ENCODE results near the gene NDUFS6.
"Not testable (repeated sequence)": the region's sequence is repeated elsewhere in the genome, so short reads cannot be mapped to it uniquely, and the experiment has no call there.

NDUFS6 gene

DNA sequence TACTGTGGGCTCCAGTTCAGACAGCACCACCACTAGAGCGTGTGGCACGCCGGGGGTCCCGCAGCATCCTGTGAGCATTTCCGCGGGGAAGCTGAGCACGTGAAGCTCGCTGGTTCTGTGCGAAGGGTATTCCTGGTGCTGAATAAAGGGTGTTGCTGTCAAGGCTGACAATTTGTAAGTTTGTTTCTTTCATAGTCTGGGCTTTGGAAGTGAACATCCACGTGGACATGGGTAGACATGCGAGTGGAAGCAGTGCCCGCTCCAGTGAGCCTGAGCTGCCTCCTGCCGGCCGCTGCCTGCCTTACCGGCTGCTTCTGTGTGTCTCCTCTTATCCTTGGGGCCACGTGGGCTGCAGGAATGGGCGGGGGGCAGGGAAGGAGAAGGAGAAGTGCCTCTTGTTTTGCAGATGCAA lies 14.7 kb downstream of the NDUFS6 start:
- no peak for TF ChIP-seq CTCF (conservative IDR thresholded peaks at IDR 0.05)
- H3K27ac ChIP-seq = no peak overlapping the region

DNA sequence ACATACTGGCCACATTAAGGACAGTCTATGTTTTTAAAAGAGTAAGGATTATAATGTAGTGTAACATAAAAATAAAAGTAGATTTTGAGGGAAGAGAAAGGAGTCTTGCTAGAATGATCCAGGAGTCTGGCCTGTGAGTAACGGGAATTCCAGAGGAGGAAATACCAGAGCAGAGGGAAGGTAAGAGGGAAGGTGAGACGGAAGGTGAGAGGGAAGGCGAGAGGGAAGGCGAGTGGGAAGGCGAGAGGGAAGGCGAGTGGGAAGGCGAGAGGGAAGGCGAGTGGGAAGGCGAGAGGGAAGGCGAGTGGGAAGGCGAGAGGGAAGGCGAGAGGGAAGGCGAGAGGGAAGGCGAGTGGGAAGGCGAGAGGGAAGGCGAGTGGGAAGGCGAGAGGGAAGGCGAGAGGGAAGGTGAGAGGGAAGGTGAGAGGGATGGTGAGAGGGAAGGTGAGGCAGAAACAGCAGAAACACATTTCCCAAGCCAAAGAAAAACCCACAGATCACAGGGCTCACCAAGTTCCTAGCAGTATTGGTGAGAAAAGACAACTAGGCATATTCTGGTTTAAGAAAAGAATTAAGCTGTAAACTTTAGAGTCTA lies 15.4 kb downstream of the NDUFS6 start:
- not testable (repeated sequence) for H3K27ac ChIP-seq

- TF ChIP-seq CTCF (conservative IDR thresholded peaks at IDR 0.05) = no peak
- H3K27ac ChIP-seq = no peak overlapping the region
Measured at GRCh38 chr5:1817261-1818043, 16.2 kb downstream of the NDUFS6 start.

DNA sequence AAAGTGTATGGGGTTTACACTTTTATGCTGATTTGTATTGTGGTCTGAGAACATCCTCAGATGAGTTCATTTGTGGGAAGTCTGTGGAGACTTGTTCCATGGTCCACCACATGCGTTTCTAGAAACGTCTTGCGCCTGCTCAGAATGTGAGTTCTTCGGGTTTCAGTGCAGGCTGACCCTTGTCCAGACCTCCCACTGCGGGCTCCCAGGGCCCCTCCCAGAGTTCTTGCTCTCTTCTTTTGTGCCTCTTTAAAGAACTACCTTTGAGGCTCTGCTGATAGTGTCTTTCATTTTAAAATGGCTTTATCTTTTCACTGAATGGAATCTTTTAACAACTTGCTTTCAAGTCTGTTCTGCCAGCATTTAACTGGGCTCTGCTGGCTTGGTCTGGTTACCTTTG lies 17.6 kb downstream of the NDUFS6 start:
- no peak overlapping the region for H3K27ac ChIP-seq
- no peak for TF ChIP-seq CTCF (conservative IDR thresholded peaks at IDR 0.05)

- no peak overlapping the region for H3K27ac ChIP-seq
- TF ChIP-seq CTCF (conservative IDR thresholded peaks at IDR 0.05) = no peak
Measured at GRCh38 chr5:1819458-1819857, 18.3 kb downstream of the NDUFS6 start.

GRCh38 chr5:1820381-1820780 lies 19.2 kb downstream of the NDUFS6 start:
- no peak overlapping the region for H3K27ac ChIP-seq
- TF ChIP-seq CTCF (conservative IDR thresholded peaks at IDR 0.05) = no peak

GRCh38 chr5:1820926-1821325 lies 19.7 kb downstream of the NDUFS6 start:
- no peak overlapping the region for H3K27ac ChIP-seq
- TF ChIP-seq CTCF (conservative IDR thresholded peaks at IDR 0.05) = no peak

GRCh38 chr5:1821862-1822261 lies 20.7 kb downstream of the NDUFS6 start:
- TF ChIP-seq CTCF (conservative IDR thresholded peaks at IDR 0.05) = no peak
- H3K27ac ChIP-seq = no peak overlapping the region

All from VCaP (cell line).